T-cell (primary cell): Measurements from ENCODE around the gene LRP10. TPM values are rescaled to one million over a fixed set of nuclear protein-coding genes. Genes with fewer than 3 reads are reported as not detected.

Experiments used
- ATAC-seq, 4 experiments: fragments of 200-7000 bp in 3 of 4; fragments of 150-1000 bp in 1 of 4; cut with Tn5 transposase; replicated peaks in 1 of 4; 1 replicate in 3 of 4; 2 replicates in 1 of 4; pipeline ENCODE4 v1.10.0; 2021; ENCODE audit warnings: moderate library complexity in 3 of 4, mild to moderate bottlenecking in 2 of 4, moderate number of reproducible peaks in 1 of 4
- CTCF ChIA-PET, 2 donors: fragments of 300-600 bp; sonication (Branson Sonifier 250); formaldehyde crosslinking; loops; one replicate each; lab custom pipeline; 2022; ENCODE audit warnings: antibody characterized with exemption in 2 of 2; lab: Charles Lee
- POLR2A ChIA-PET, 2 donors: fragments of 300-600 bp; sonication (Branson Sonifier 250); formaldehyde crosslinking; loops; one replicate each; lab custom pipeline; 2022; ENCODE audit warnings: antibody characterized with exemption in 2 of 2; lab: Charles Lee
- DNase-seq, 35 experiments: peaks; one replicate each; pipeline versions ENCODE4 v3.0.0 to v3.0.0-alpha.2; 2013 to 2023
- H3K27ac ChIP-seq: one replicate; pipeline ENCODE4 v1.5.1; 2013; ENCODE audit warnings: low read length
- H3K27me3 ChIP-seq, 2 experiments: replicated peaks in 1 of 2; 1 replicate in 1 of 2; 2 replicates in 1 of 2; pipeline versions ENCODE4 v1.6.1 to v1.7.0; 2013; ENCODE audit warnings: low read length in 1 of 2, mixed read lengths in 1 of 2; ENCODE audit not compliant: control insufficient read depth in 2 of 2, insufficient read depth in 2 of 2; ENCODE audit errors: extremely low read depth in 1 of 2
- H3K36me3 ChIP-seq, 2 donors: 1 replicate in 1 of 2; 2 replicates in 1 of 2; pipeline versions ENCODE4 v1.6.1 to v1.7.0; 2013; ENCODE audit warnings: low read length in 1 of 2; ENCODE audit not compliant: control insufficient read depth in 2 of 2, insufficient read depth in 1 of 2; ENCODE audit errors: extremely low read depth in 1 of 2
- H3K4me1 ChIP-seq, 2 experiments: 1 replicate in 1 of 2; 2 replicates in 1 of 2; pipeline versions ENCODE4 v1.6.1 to v1.7.0; 2013; ENCODE audit warnings: low read length in 2 of 2, mixed read lengths in 1 of 2; ENCODE audit not compliant: insufficient read depth in 2 of 2, control insufficient read depth in 1 of 2; ENCODE audit errors: extremely low read depth in 1 of 2
- H3K4me3 ChIP-seq, 2 donors: 1 replicate in 1 of 2; 2 replicates in 1 of 2; pipeline versions ENCODE4 v1.5.1 to v1.7.0; 2013; ENCODE audit warnings: mild to moderate bottlenecking in 2 of 2, low read length in 1 of 2, moderate library complexity in 1 of 2; ENCODE audit not compliant: control insufficient read depth in 1 of 2; ENCODE audit errors: extremely low read depth in 1 of 2
- H3K9me3 ChIP-seq: 2 replicates; pipeline ENCODE4 v1.7.0; 2013
- H3K27ac Mint-ChIP-seq, 2 donors: one replicate each; pipeline ENCODE4 v1.8.0; 2020 to 2021; ENCODE audit warnings: mild to moderate bottlenecking in 2 of 2, mixed read lengths in 2 of 2
- H3K27me3 Mint-ChIP-seq, 2 donors: one replicate each; pipeline ENCODE4 v1.8.0; 2021 to 2022; ENCODE audit warnings: mixed read lengths in 2 of 2
- H3K36me3 Mint-ChIP-seq: one replicate; pipeline ENCODE4 v1.8.0; 2021; ENCODE audit warnings: mixed read lengths
- H3K4me1 Mint-ChIP-seq, 3 donors: one replicate each; pipeline ENCODE4 v1.8.0; 2020 to 2022; ENCODE audit warnings: mixed read lengths in 3 of 3, mild to moderate bottlenecking in 1 of 3
- H3K4me3 Mint-ChIP-seq, 3 donors: one replicate each; pipeline ENCODE4 v1.8.0; 2020 to 2022; ENCODE audit warnings: mild to moderate bottlenecking in 3 of 3, mixed read lengths in 3 of 3, moderate library complexity in 3 of 3
- H3K9me3 Mint-ChIP-seq, 3 donors: one replicate each; pipeline ENCODE4 v1.8.0; 2020 to 2022; ENCODE audit warnings: mixed read lengths in 3 of 3
- WGBS: methylation state at CpG from one replicate; pipeline ENCODE4 v1.1.5; 2013; ENCODE audit warnings: missing lambda C conversion rate; ENCODE audit not compliant: insufficient coverage; 5-methylcytosine and 5-hydroxymethylcytosine counted together
- total RNA-seq, 35 experiments: library from RNA in 6 of 35; stranded (reverse) in 6 of 35; fragments of 120-200 nt in 1 of 35; gene quantifications; one replicate each; pipeline versions ENCODE4 v1.2.1 to v1.2.4 and lab custom pipeline; 2013 to 2026

The LRP10 gene
- total RNA-seq, 5 donors from 2014 or later (not counting 1 experiment from before 2014, with no cell fraction given), result 67.0 to 103 (median 89.9) TPM

DNA sequence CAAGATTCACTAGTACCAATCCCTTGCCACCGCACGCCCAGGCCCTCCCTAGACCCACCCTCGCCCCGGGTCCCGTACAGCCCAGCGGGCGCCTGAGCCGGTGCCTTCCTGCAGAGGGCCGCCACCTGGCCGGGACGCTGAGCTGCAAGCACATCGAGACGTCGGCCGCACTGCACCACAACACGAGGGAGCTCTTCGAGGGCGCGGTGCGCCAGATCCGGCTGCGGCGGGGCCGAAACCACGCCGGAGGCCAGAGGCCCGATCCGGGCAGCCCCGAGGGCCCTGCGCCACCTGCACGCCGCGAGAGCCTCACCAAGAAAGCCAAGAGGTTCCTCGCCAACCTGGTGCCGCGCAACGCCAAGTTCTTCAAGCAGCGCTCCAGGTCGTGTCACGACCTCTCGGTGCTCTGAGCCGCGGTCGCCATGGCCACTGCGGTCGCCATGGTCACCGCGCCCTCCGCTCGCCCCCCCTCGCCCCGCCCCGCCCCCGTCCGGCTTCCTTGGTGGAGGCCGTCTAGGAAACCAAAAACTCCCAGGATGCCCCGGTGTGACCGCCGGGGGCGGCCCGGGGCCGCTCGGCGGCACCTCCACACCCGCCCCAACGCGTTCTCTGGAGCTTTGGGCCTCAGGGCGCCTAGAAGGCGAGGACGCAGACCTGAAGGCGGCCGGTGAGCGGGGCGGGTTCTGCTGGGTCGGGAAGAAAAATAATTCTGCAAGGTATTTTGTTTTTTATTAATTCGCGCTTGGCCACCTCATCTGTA is 15.1 kb downstream of the LRP10 start:
- Histone ChIP-seq H3K36me3 (no peaks in the 10 kb centered on the region), H3K4me1 (peaks cover 22 to 60% of the 10 kb centered on the region in 2 experiments), H3K27ac (peak overlapping the region; percentile 67), H3K27me3 (no peaks in the 10 kb centered on the region), H3K9me3 (no peaks in the 10 kb centered on the region), H3K4me3 (peak overlapping the region; percentile 60 to 65)
- ATAC-seq (peak; percentile 69 to 76 (median 74)), DNase-seq (peak; percentile 48 to 80 (median 62))
- H3K27me3 Mint-ChIP-seq, result no peaks in the 10 kb centered on the region
- ChIA-PET CTCF (interaction anchor here (0.6 to 2.0 kb wide), 12 partner anchors 10 to 330 kb away, joined by 3 to 28 read pairs (median 4); partner anchors contain the start of genes LRP10 (in 1 of the 2) and OXA1L (in 1 of the 2)), POLR2A (interaction anchor here (0.7 kb wide), 2 partner anchors 14 kb away, joined by 4 read pairs; no protein-coding TSS in a partner anchor)
- peak overlapping the region; percentile 94 to 96 for H3K27ac Mint-ChIP-seq
- no peaks in the 10 kb centered on the region for H3K36me3 Mint-ChIP-seq
- under 1% methylated on average over 67 of the region's 77 CpGs for WGBS
- peak overlapping the region; percentile 87 to 90 (median 88) for H3K4me3 Mint-ChIP-seq
- peaks cover 57 to 72% (median 65%) of the 10 kb centered on the region in 3 donors for H3K4me1 Mint-ChIP-seq
- no peaks in the 10 kb centered on the region for H3K9me3 Mint-ChIP-seq

DNA sequence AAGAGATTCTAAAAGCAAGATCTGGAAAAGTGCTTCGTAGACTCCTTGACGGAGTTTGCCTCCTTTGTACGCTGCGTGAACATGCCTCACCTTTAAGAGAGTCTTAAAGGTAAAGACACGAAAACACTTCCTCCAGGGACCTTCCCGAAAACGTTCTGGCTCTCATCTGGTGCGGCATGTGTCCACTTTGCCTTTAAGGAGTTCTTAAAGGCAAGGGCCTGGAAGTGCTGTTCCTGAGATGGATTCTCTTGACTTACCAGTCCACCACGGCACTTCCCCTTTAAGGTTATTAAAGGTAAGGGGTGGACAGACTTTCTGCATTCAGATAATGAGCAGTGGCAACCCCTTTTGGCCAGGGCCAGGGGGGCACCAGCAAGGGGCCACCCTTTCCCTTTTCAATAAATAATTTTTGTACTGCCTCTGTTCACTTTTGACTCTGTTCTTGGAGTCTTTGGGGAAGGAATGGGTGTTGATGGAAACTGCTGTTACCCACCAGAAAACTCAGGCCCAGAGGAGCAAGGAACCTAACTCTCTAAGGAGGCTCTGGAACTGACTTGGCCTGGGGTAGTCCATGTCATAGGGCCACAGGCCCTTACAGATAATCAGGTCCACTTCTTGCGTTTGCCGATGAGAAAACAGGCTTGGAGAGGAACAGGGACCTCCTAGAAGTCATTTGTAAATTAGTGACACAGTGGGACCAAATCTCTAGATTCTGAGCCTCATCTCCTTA is 15.9 kb downstream of the LRP10 start:
- Mint-ChIP-seq H3K27ac (peak overlapping the region; percentile 94 to 96), H3K9me3 (no peaks in the 10 kb centered on the region), H3K4me1 (peaks cover 57 to 68% (median 59%) of the 10 kb centered on the region in 3 donors), H3K27me3 (no peaks in the 10 kb centered on the region), H3K36me3 (no peaks in the 10 kb centered on the region), H3K4me3 (peak overlapping the region; percentile 87 to 90 (median 88))
- no peaks in the 10 kb centered on the region for H3K27me3 ChIP-seq
- H3K9me3 ChIP-seq, result no peaks in the 10 kb centered on the region
- H3K27ac ChIP-seq, result peak overlapping the region; percentile 67
- WGBS, result 11% methylated on average over 5 of the region's 11 CpGs
- H3K4me3 ChIP-seq, result peak overlapping the region; percentile 60 to 65
- ATAC-seq (peak; percentile 13 to 52 (median 20)), DNase-seq (peak in 18 of 35 experiments; percentile 2 to 68 (median 18))
- H3K4me1 ChIP-seq, result peaks cover 22 to 59% of the 10 kb centered on the region in 2 experiments
- no peaks in the 10 kb centered on the region for H3K36me3 ChIP-seq
- ChIA-PET CTCF (interaction anchor here (1.0 to 2.2 kb wide), 9 partner anchors 13 to 331 kb away, joined by 3 to 35 read pairs (median 4); partner anchors contain the start of gene LRP10 (in 1 of the 2)), POLR2A (interaction anchor here in 1 of 2 donors (0.7 kb wide), 1 partner anchor 13 kb away, joined by 4 read pairs; no protein-coding TSS in a partner anchor)

DNA sequence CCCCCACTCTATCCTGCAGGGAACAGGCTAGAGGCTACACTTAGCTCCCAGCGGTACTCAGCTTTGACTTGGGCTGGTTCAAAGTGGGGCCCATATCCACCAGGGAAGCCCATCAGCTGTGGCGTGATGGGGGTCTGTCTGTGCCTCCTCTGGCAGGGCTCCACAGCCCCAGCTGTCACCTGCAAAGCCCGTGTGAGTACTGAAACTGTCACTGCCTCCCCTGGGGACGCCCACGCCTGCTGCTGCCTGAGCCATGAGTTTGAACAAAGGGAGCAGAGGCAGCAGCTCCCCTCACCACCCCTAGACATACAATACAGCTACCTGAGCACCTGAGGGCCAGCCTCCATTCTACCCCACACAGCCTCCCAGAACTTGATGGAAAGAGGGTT is 16.4 kb downstream of the LRP10 start:
- Mint-ChIP-seq H3K27ac (peak overlapping the region; percentile 94 to 96), H3K4me3 (peak overlapping the region; percentile 87 to 90 (median 88)), H3K4me1 (peaks cover 54 to 62% (median 56%) of the 10 kb centered on the region in 3 donors), H3K9me3 (no peaks in the 10 kb centered on the region), H3K27me3 (no peaks in the 10 kb centered on the region), H3K36me3 (no peaks in the 10 kb centered on the region)
- Histone ChIP-seq H3K9me3 (no peaks in the 10 kb centered on the region), H3K4me1 (peaks cover 22 to 54% of the 10 kb centered on the region in 2 experiments), H3K36me3 (no peaks in the 10 kb centered on the region), H3K4me3 (peak overlapping the region; percentile 60 to 65), H3K27ac (peak overlapping the region; percentile 67), H3K27me3 (no peaks in the 10 kb centered on the region)
- DNase-seq (peak in 19 of 35 experiments; percentile 17 to 57 (median 26)), ATAC-seq (peak in 1 of 4 experiments; percentile 33)
- 64% methylated on average over 2 of the region's 5 CpGs for WGBS
- ChIA-PET POLR2A (interaction anchor here (0.6 to 1.5 kb wide), 4 partner anchors 32 to 1758 kb away, joined by 6 to 12 read pairs (median 10); partner anchors contain the start of gene RBM23 (in 1 of the 2)), CTCF (interaction anchor here (0.7 to 2.2 kb wide), 8 partner anchors 12 to 240 kb away, joined by 3 to 35 read pairs (median 5); partner anchors contain the start of gene LRP10 (in 1 of the 2))

DNA sequence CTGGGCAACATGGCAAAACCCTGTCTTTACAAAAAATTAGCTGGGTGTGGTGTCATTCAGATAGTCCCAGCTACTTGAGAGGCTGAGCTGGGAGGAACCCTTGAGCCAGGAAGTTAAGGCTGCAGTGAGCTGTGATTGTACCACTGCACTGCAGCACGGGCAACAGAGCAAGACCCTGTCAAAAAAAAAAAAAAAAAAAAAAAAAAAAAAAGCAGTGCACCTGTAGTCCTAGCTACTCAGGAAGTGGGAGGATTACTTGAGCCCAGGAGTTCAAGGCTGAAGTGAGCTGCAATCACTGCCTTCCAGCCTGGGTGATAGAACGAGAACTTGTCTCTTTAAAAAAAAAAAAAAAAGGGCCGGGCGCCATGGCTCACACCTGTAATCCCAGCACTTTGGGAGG is 17.1 kb downstream of the LRP10 start:
- WGBS, result 20% methylated on average over 1 of the region's 4 CpGs
- peaks cover 5% of the 10 kb centered on the region for H3K36me3 Mint-ChIP-seq
- Histone ChIP-seq H3K9me3 (no peaks in the 10 kb centered on the region), H3K27ac (peak overlapping the region; percentile 67), H3K4me1 (peaks cover 22 to 47% of the 10 kb centered on the region in 2 experiments), H3K27me3 (no peaks in the 10 kb centered on the region), H3K4me3 (peak overlapping the region in 1 of 2 donors; percentile 32), H3K36me3 (no peaks in the 10 kb centered on the region)
- POLR2A ChIA-PET, result interaction anchor here (0.5 to 1.5 kb wide), 8 partner anchors 12 to 1757 kb away, joined by 3 to 12 read pairs (median 6); partner anchors contain the start of genes DAD1 (in 1 of the 2) and RBM23 (in 1 of the 2)
- peak overlapping the region; percentile 94 to 96 for H3K27ac Mint-ChIP-seq
- H3K9me3 Mint-ChIP-seq, result no peaks in the 10 kb centered on the region
- H3K27me3 Mint-ChIP-seq, result no peaks in the 10 kb centered on the region
- peaks cover 49 to 57% (median 51%) of the 10 kb centered on the region in 3 donors for H3K4me1 Mint-ChIP-seq
- CTCF ChIA-PET, result interaction anchor here (0.6 to 2.2 kb wide), 12 partner anchors 9 to 1118 kb away, joined by 4 to 35 read pairs (median 5); partner anchors contain the start of gene LRP10 (in 1 of the 2)
- H3K4me3 Mint-ChIP-seq, result peak overlapping the region; percentile 87 to 90 (median 88)
- DNase-seq (peak in 4 of 35 experiments; percentile 11 to 46 (median 14)), ATAC-seq (peak in 1 of 4 experiments; percentile 8)

DNA sequence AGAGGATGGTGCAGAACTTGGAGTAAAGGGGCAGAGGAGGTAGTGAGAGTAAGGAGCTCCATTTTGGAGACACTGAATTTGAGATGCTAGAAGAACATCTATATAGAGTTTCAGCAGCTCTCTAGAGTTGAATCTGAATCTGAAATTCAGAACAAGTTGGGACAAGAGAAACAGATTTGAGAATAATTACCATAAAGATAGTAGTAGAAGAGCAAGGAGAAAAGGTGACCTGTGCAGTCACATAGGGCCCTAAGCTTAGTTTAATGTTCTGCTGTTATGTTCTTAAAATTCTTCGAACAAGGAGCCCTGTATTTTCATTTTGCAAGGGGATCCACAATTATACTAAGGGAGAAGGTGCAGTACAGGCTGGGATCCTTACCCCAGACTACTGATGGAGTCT is 18.9 kb downstream of the LRP10 start:
- no peaks in the 10 kb centered on the region for H3K27me3 Mint-ChIP-seq
- H3K36me3 Mint-ChIP-seq, result peaks cover 11% of the 10 kb centered on the region
- Histone ChIP-seq H3K27me3 (no peaks in the 10 kb centered on the region), H3K4me1 (peaks cover 22 to 45% of the 10 kb centered on the region in 2 experiments), H3K9me3 (no peaks in the 10 kb centered on the region), H3K4me3 (no peak overlapping the region), H3K27ac (no peak overlapping the region), H3K36me3 (peaks cover 0 to under 1% of the 10 kb centered on the region in 2 donors)
- DNase-seq (no peak), ATAC-seq (no peak)
- ChIA-PET POLR2A (no interaction called here), CTCF (interaction anchor here (0.6 to 1.9 kb wide), 6 partner anchors 9 to 404 kb away, joined by 3 to 5 read pairs (median 3); partner anchors contain the start of gene LRP10 (in 1 of the 2))
- peaks cover 35 to 44% (median 38%) of the 10 kb centered on the region in 3 donors for H3K4me1 Mint-ChIP-seq
- no peak overlapping the region for H3K4me3 Mint-ChIP-seq
- H3K27ac Mint-ChIP-seq, result peak overlapping the region; percentile 0 to 52
- WGBS, result no CpG with 5 or more reads among the region's 1 CpG
- H3K9me3 Mint-ChIP-seq, result no peaks in the 10 kb centered on the region
